HG03159 (cell line): ENCODE results near the gene RAB11FIP3.
"Not testable (repeated sequence)": the region's sequence is repeated elsewhere in the genome, so short reads cannot be mapped to it uniquely, and the experiment has no call there.

ENCODE experiments used
- ATAC-seq: cut with Tn5 transposase; IDR thresholded peaks from one replicate; pipeline ENCODE4 v1.9.1; 2021; ENCODE audit warnings: mild to moderate bottlenecking, moderate library complexity; ENCODE audit not compliant: unreplicated experiment

RAB11FIP3 gene

DNA sequence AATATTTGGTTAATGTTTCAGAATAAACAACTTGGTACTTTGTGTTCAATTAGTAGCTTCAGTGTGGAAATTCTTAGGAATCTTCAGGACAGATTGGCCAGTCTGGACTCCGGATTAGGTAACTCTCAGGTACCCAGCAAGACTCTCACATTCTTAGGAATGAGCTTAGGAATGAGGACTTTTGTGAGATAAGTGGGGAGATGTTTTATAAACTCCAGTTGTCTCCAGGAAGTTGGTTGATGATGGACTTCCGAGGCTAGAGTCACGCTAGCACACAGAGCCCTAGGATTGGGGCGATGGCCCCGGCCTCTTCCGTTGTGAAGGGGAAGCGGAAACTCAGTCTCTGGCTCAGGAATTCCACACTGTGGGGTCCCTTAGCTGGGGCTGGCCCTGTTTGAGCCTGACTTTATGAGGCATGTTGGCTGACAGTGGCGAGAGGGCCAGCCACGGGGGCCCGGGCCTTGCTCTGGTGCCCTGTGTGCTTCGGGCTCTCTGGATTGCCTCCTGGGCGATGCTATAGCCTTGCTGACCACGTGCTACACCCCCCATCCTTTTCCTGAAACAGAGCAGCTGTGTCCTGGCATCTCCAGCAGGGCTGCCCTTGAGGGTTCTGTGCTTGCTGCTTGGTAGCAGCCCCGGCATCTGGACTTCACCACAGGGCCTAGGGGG is 32.4 kb downstream of the RAB11FIP3 start:
- no peak for ATAC-seq

DNA sequence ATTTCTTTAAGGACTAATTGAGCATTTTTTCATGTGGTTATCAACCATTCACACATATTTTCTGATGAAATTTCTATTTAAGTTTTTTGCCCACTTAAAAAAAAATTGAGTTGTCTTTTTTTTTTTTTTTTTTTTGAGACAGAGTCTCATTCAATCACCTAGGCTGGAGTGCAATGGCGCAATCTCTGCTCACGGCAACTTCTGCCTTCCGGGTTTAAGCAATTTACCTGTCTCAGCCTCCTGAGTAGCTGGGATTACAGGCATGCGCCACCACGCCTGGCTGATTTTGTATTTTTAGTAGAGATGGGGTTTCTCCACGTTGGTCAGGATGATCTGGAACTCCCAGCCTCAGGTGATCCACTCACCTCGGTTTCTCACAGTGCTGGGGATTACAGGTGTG is 34.3 kb downstream of the RAB11FIP3 start:
- ATAC-seq = no peak

DNA sequence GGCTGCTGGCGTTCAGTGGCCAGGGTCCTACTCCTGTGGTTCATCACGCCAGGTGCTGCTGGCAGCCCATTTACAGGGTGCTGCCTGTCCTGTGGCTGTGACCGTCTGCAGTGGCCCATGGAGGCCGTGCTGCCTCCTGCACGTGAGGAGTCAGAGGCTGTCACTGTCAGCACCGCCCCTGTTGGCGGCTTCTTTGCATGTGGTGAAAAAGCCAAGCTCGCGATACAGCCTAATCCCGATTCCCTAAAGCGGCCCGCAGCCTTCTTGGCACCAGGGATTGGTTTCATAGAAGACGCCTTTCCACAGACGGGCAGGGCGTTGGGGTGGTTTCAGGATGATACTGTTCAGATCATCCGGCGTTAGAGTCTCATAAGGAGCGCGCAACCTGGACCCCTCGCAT is 35.3 kb downstream of the RAB11FIP3 start:
- no peak for ATAC-seq

DNA sequence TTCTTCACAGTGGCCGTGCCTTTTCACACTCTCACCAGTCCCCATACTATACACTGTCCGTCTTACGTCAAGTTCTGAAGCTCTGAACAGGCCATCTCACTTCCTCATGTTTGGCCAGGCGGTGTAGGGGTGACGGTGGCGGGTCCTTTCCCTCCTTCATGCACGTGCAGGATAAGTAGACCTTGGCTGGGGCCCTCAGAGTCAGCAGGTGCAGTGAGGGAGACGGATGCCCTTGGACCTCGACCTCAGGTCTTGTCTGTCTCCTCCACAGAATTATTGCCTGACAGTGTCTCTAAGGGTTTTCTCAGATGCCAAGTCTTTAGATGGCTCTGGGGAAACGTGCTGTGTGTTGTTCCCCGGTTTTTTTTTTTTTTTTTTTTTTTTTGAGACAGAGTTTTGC is 37.6 kb downstream of the RAB11FIP3 start:
- no peak for ATAC-seq

DNA sequence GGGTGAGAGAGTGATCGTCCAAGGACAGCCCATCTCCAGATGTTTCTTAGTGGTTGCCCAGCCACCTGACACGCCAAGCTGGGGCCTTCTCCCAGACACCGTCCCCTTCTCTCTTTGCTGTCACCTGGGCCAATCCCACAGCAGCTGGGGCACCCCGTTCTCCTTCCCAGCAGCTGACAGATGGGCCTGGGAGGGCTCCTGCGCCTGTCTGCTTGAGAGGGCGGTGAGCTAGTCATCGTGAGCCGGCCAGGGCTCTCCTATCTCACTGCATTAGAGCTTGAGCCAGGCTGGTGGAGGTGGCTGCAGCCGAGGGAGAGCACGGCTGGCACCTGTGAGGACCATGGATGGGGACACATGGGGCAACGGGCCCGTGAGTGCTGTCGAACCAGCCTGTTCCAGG is 41.2 kb downstream of the RAB11FIP3 start:
- no peak for ATAC-seq

DNA sequence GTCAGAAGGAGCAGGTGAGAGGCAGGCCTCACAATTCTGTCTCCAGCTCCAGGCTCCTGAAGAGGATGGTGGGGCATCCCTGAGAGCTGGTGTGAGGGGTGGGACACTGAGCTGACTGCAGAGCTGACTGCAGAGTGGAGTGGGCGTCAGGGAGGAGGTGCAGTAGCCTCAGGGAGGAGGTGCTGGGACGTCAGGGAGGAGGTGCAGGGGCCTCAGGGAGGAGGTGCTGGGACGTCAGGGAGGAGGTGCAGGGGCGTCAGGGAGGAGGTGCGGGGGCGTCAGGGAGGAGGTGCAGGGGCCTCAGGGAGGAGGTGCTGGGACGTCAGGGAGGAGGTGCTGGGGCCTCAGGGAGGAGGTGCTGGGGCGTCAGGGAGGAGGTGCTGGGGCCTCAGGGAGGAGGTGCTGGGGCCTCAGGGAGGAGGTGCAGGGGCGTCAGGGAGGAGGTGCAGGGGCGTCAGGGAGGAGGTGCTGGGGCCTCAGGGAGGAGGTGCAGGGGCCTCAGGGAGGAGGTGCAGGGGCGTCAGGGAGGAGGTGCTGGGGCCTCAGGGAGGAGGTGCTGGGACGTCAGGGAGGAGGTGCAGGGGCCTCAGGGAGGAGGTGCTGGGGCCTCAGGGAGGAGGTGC is 41.9 kb downstream of the RAB11FIP3 start:
- not testable (repeated sequence) for ATAC-seq

DNA sequence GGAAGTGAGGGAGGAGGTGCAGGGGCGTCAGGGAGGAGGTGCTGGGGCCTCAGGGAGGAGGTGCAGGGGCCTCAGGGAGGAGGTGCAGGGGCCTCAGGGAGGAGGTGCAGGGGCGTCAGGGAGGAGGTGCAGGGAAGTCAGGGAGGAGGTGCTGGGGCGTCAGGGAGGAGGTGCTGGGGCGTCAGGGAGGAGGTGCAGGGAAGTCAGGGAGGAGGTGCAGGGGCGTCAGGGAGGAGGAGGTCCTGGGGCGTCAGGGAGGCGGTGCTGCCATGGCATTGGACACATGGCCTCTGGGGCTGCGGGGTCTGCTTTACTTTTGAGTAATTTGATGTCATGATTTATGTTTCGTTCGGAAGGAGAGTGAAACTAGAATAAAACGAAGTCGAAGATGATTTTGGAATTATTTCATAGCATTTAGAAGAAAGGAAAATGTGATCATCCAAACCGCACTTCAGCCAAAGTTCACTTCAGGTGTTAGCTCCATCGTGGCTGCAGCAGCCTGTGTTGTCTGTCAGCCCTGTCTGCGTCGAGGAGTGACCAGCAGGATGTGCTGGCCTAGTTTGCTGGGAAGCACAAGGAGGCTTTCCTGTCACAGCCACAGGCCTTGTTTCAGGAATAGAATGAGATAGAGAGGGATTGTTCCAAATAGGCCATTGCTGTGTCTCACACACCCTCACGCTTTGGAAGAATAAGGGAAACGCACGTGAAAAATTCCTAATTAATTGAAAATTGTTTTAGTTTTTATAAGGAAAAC is 42.8 kb downstream of the RAB11FIP3 start:
- ATAC-seq = no peak

DNA sequence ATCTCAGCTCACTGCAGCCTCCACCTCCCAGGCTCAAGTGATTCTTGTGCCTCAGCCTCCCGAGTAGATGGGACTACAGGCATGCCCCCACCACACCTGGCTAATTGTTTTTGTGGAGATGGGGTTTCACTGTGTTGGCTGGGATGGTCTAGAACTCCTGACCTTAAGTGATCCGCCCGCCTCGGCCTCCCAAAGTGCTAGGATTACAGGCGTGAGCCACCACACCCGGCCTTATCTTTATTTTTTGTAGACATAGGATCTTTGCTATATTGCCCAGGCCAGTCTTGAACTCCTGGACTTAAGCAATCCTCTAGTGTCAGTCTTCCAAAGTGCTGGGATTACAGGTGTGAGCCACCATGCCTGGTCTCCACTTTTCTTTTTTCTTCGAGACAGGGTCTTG is 44.0 kb downstream of the RAB11FIP3 start:
- ATAC-seq = not testable (repeated sequence)

DNA sequence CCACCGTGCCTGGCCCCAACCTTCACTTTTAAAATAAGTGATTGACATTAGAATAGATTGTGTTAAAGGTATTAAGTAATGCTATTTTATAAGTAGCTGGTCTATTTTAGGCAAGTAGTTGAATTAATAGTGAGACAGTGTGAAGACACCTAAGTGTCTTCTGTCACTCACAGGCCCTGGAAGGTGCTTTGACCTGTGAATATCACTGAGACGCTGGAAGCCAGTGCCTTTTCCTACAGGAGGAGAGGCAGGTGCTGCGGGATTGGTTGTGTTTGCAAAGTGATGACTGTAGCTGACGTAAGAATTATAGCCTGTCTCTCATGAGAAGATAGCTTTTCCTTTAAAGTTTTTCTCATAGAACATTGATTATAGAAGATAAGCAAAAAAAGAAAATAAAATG is 45.0 kb downstream of the RAB11FIP3 start:
- ATAC-seq = no peak

DNA sequence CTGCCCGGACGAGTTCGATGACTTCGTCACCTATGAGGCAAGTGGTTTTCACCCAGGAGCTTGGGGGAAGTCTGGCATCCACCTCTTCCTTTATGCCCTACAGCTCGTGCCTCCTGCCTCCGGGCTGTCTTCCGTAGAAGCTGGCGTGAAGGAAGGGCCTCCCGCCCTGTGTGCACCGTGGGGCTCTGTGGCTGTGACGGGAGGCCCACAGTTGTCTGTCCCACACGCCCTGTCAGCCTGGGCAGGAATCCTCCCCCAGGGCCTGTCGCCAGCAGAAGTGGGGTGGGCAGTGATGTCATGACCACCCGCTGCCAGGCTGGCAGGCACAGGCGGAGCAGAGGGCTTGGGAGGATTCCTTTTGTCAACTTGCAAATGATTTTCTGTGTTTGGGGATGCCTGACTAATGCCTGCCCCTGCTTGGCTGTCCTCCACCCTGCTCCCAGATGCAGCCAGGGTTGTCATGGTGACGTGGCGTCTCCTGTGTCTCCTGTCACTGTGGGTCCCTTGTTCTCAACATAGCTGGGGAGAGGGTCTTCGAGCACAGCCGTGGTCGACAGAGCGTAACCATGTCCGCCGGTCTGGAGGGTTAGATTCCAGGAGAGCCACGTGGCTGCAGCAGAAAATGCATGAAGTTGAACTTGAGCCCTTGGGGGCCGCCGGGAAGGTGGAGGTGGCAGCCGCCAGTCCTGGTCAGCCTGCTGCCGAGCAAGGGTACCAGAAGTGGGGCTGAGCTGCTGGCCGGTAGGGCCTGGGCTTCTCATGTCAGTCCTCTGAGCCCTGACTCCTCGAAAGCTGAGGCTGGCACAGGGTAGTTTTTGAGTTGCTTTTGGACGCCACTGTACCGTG is 46.1 kb downstream of the RAB11FIP3 start:
- ATAC-seq = no peak

DNA sequence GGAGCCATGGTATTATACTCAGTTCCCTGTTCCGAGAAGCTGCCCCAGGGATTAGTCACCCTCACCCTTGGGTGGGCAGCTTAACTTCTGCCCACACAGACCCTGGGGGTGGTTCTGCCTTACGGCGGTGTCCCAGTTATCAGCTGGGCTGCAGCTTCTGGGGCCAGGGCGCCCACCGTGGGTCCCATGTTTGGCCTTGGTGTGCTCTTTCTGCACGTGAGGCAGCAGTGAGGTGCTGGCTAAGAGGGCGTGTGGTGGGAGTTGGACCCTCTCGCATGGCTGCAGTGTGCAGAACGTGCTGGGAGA is 46.7 kb downstream of the RAB11FIP3 start:
- ATAC-seq = no peak

DNA sequence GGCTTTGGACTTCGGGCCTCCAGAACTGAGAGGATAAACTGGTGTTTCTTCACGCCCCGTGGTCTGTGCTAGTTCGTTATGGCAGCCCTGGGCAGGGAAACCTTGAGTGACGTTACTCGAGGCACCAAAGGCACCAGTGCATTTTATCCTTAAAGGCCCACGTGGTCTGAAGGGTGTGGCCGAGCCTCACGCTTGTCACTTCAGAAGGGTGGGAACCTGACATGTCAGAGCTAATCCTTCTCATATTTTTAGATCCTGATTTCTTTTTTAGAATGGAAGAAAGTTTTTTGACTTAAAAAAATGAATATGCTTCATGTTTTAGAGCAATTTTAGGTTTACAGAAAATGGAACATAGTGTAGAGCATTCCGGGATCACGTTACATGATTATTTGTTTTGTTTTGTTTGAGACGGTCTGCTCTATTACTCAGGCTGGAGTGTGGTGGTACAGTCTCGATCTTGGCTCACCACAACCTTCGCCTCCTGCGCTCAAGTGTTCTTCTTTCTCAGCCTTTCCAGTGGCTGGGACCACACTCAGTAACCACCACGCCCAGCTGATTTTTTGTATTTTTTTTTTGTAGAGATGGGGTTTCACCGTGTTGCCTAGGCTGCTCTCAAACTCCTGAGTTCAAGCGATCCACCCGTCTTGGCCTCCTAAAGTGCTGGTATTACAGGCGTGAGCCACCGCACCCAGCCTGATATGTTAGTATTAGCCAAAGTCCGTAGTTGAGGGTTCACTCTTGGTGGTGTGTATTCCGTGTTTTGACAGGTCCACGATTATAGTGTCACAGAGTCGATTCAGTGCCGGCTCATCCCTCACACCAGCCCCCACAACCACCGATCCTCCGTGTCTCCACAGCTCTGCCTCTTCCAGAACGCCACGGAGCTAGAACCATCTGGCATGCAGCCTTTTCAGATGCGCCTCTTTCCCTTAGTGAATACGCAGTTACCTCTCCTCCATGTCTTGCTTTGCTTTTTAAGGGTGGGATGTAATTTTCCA is 47.9 kb downstream of the RAB11FIP3 start:
- ATAC-seq = no peak

DNA sequence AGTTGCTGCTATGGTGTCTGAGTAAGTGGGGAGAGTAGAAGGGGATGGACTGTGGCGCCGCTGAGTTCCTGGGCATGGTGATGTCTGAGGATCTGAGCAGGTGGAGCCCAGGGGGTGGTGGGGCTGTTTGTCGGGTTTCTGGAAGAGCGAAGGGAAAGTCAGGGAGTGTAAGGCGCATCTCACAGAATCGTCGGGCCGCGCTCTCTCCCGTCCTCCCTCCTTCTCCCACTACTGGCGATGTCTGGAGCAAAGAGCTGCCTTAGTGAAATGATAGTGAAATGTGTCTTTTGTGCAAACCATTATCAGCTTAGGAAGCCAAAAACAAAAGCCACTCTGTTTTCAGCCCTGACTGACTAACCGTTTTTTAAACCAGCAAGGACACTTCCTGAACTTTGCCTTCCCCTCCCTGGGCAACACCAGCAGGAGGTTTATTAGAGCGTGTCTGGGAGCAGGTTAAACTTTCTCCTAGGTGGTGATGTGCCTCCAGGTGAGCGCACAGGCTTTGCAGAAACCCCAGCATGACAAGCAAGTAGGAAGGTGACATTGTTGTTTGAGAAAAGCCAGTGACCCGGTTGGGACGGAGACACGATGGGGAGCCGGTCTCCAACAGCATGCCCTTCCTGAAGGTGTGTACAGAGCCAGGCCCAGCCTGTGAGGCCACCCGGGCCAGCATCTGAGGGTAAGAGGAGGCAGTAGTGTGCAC is 49.1 kb downstream of the RAB11FIP3 start:
- ATAC-seq = no peak

DNA sequence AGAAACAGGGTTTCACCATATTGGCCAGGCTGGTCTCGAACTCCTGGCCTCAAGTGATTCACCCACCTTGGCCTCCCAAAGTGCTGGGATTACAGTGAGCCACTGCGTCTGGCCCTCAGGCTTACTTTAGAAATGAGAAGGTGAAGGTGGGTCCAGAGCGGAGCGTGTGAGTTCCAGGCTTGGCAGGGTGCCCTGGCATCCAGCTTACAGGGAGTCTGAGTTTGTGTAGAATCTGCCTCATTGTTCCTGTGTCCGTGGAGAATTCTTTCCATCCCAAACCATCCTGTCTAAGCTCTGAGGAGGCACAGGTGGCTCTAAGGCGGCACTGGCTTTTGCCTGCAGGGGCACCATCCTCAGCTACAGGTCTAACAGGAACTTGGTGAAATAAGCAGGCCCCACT is 50.6 kb downstream of the RAB11FIP3 start:
- ATAC-seq = no peak

DNA sequence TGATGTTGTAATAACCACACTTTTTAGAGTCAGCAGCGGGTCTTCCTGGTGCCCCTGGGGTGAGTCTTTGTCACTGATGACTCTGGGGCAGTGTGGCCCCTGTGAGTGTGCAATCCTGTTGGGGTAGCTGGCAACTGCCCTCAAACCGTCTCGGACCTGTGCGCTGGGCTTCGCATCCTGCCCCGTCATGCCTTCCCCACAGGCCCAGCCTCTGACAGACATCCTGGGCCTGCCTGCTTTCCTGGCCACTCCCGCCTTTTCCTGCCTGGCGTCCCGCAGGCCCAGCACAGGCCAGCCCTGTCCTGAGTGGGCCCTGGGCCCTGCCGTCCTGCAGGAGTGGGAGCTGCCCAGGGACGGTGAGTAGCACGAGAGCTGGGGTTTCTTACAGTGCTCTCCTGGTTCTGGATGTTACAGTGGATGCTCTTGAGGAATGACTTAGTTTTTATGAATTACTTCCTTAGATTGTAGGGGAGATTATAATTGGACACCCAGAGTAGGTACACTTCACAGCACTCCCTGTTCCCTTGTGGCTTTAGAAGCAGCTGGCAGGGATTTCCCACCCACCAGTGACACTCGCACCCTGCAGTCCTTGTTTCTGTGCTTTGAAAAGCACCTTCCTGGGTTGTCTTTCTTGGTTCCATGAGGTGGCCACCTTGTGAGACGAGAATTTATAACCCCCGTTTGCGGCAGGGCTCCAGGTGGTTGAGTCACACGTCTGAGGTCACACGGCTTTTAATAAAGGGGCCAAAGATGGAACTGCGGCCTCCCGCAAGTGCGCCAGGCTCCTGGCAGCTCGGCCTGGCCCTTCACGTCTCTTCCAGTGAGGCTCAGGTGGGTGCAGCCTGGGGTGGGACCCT is 52.1 kb downstream of the RAB11FIP3 start:
- ATAC-seq = no peak

DNA sequence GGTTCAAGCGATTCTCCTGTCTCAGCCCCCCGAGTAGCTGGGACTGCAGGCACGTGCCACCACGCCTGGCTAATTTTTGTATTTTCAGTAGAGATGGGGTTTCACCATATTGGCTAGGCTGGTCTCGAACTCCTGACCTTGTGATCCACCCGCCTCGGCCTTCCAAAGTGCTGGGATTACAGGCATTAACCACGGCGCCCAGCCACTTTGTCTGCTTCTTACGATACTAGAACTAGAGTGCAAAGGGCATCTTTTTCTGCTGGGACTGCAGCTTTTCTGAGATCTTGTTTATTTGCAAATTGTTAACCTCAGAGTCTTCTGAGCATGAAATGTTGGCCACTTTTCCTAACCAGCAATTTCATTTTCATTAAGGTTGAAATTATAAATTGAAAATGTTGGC is 52.8 kb downstream of the RAB11FIP3 start:
- not testable (repeated sequence) for ATAC-seq

DNA sequence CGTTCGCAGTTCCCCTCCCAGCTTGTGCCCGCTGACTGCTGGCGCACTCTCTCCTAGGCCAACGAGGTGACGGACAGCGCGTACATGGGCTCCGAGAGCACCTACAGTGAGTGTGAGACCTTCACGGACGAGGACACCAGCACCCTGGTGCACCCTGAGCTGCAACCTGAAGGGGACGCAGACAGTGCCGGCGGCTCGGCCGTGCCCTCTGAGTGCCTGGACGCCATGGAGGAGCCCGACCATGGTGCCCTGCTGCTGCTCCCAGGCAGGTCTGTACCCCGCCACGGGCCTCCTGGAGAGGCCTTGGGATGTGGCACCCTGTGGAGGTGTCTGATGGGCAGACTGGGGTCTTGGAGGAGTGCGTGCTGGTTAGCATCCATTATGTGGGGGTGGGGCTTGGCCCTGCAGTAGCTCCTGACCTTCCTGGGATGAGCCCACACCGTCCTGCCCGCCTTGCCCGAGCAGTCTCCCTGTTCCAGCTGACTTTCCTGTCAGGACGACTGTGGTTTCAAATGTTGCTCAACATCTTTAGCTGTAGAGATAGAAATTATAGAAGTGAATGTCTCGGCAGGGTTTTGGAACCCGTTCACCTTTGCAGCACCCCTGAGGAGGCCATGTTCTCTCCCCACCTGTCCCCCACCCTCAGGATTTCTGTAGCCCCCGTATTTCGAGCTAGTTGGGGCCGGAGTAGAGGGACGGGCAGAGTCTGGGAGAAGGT is 57.2 kb downstream of the RAB11FIP3 start:
- ATAC-seq = no peak
